H1 (cell line): ENCODE data around the gene ZWILCH. TPM values are rescaled to one million over a fixed set of nuclear protein-coding genes. Genes with fewer than 3 reads are reported as not detected.

ENCODE experiments used
- CTCF ChIA-PET: fragments of 300-600 bp; sonication (Branson Sonifier 250); formaldehyde crosslinking; loops from one replicate; lab custom pipeline; 2021; ENCODE audit not compliant: partially characterized antibody; lab: Charles Lee
- POLR2A ChIA-PET: fragments of 300-600 bp; sonication (Branson Sonifier 250); formaldehyde crosslinking; loops from one replicate; lab custom pipeline; 2021; ENCODE audit warnings: inconsistent platforms; ENCODE audit not compliant: partially characterized antibody; lab: Charles Lee
- DNase-seq, 2 experiments: peaks; one replicate each; pipeline versions ENCODE4 v3.0.0 to v3.0.0-alpha.2; 2010 to 2022; ENCODE audit warnings: low spot score in 2 of 2, low read depth in 1 of 2, mixed read lengths in 1 of 2
- FAIRE-seq: peaks from 2 replicates; lab custom pipeline; 2011; peaks lifted over from hg19 to GRCh38; lab: Jason Lieb, UNC
- H2AFZ ChIP-seq: 2 replicates; pipeline ENCODE4 v1.8.1; 2012; ENCODE audit warnings: low read length, inconsistent platforms
- H2AK5ac ChIP-seq: 2 replicates; pipeline ENCODE4 v1.6.1; 2013; ENCODE audit warnings: low read depth, low read length
- H2BK120ac ChIP-seq: replicated peaks from 2 replicates; pipeline ENCODE3; 2013; ENCODE audit warnings: low read depth, low read length, inconsistent platforms
- H2BK12ac ChIP-seq: 2 replicates; pipeline ENCODE4 v1.6.1; 2013; ENCODE audit warnings: low read depth, low read length
- H2BK15ac ChIP-seq: 2 replicates; pipeline ENCODE4 v1.6.1; 2013; ENCODE audit warnings: low read length
- H2BK20ac ChIP-seq: 2 replicates; pipeline ENCODE4 v1.6.1; 2013; ENCODE audit warnings: low read length
- H2BK5ac ChIP-seq: 2 replicates; pipeline ENCODE4 v1.6.1; 2013; ENCODE audit warnings: low read depth, low read length
- H3K14ac ChIP-seq: 2 replicates; pipeline ENCODE4 v1.6.1; 2013; ENCODE audit warnings: inconsistent platforms; ENCODE audit not compliant: insufficient read length
- H3K18ac ChIP-seq: 2 replicates; pipeline ENCODE4 v1.6.1; 2013; ENCODE audit warnings: low read length; ENCODE audit errors: extremely low read depth
- H3K23ac ChIP-seq: 2 replicates; pipeline ENCODE4 v1.6.1; 2013; ENCODE audit warnings: inconsistent platforms; ENCODE audit not compliant: insufficient read length
- H3K23me2 ChIP-seq: 2 replicates; pipeline ENCODE4 v1.6.1; 2013; ENCODE audit warnings: low read depth, low read length
- H3K27ac ChIP-seq: 2 replicates; pipeline ENCODE4 v1.6.1; 2011; ENCODE audit warnings: low read depth, low read length, inconsistent platforms
- H3K27me3 ChIP-seq, 4 experiments: replicated peaks in 1 of 4; 1 replicate in 1 of 4; 2 replicates in 3 of 4; pipeline versions ENCODE4 v1.6.1 to v1.8.1; 2011 to 2013; ENCODE audit warnings: low read length in 3 of 4, mild to moderate bottlenecking in 3 of 4, inconsistent platforms in 2 of 4, mixed read lengths in 2 of 4, moderate library complexity in 1 of 4; ENCODE audit not compliant: control insufficient read depth in 3 of 4, insufficient read depth in 3 of 4; ENCODE audit errors: extremely low read depth in 1 of 4
- H3K36me3 ChIP-seq, 4 experiments: 2 replicates each; pipeline versions ENCODE4 v1.6.1 to v1.8.1; 2011 to 2013; ENCODE audit warnings: mild to moderate bottlenecking in 4 of 4, low read length in 3 of 4, moderate library complexity in 2 of 4, control low read depth in 1 of 4, inconsistent platforms in 1 of 4; ENCODE audit not compliant: insufficient read depth in 4 of 4, control insufficient read depth in 2 of 4
- H3K4ac ChIP-seq: replicated peaks from 2 replicates; pipeline ENCODE3; 2013; ENCODE audit warnings: low read length, low read depth, mixed read lengths, inconsistent platforms; ENCODE audit not compliant: insufficient read length
- H3K4me1 ChIP-seq, 4 experiments: replicated peaks in 1 of 4; 1 replicate in 1 of 4; 2 replicates in 3 of 4; pipeline versions ENCODE4 v1.6.1 to v1.8.1; 2011 to 2013; ENCODE audit warnings: low read length in 3 of 4, inconsistent platforms in 2 of 4, mixed read lengths in 1 of 4; ENCODE audit not compliant: insufficient read depth in 4 of 4, control insufficient read depth in 3 of 4
- H3K4me2 ChIP-seq, 2 experiments: 2 replicates each; pipeline versions ENCODE4 v1.6.1 to v1.8.1; 2011 to 2013; ENCODE audit warnings: low read depth in 2 of 2, low read length in 2 of 2, control low read depth in 1 of 2, inconsistent platforms in 1 of 2, mild to moderate bottlenecking in 1 of 2; ENCODE audit not compliant: insufficient read depth in 1 of 2
- H3K4me3 ChIP-seq, 4 experiments: fragments of 200-600, 300-600 bp in 1 of 4; sonication (generic), shearing (Covaris generic), sonication (Bioruptor Twin) in 1 of 4; 2 replicates each; pipeline versions ENCODE4 v1.5.1 to v1.8.1; 2011 to 2016; ENCODE audit warnings: low read length in 4 of 4, low read depth in 3 of 4, control low read depth in 2 of 4, inconsistent platforms in 2 of 4, mild to moderate bottlenecking in 2 of 4, mixed read lengths in 1 of 4, moderate library complexity in 1 of 4; ENCODE audit not compliant: insufficient read depth in 2 of 4; ENCODE audit errors: extremely low read depth in 1 of 4
- H3K56ac ChIP-seq: replicated peaks from 2 replicates; pipeline ENCODE3; 2013; ENCODE audit warnings: low read depth, mild to moderate bottlenecking, mixed read lengths, low read length, inconsistent platforms; ENCODE audit not compliant: insufficient read length
- H3K79me1 ChIP-seq: 2 replicates; pipeline ENCODE4 v1.6.1; 2013; ENCODE audit warnings: low read depth, low read length, control low read depth
- H3K79me2 ChIP-seq, 2 experiments: 2 replicates each; pipeline versions ENCODE4 v1.6.1 to v1.8.1; 2012 to 2013; ENCODE audit warnings: low read length in 2 of 2, mild to moderate bottlenecking in 2 of 2, inconsistent platforms in 1 of 2; ENCODE audit not compliant: insufficient read depth in 2 of 2, control insufficient read depth in 1 of 2
- H3K9ac ChIP-seq, 4 experiments: replicated peaks in 1 of 4; 1 replicate in 1 of 4; 2 replicates in 3 of 4; pipeline versions ENCODE4 v1.6.1 to v1.8.1; 2011 to 2013; ENCODE audit warnings: low read depth in 3 of 4, low read length in 3 of 4, control low read depth in 2 of 4, mild to moderate bottlenecking in 2 of 4, moderate library complexity in 2 of 4, inconsistent platforms in 1 of 4; ENCODE audit errors: extremely low read depth in 1 of 4
- H3K9me3 ChIP-seq, 2 experiments: 2 replicates each; pipeline versions ENCODE4 v1.6.1 to v1.8.1; 2012 to 2013; ENCODE audit warnings: mild to moderate bottlenecking in 2 of 2, moderate library complexity in 2 of 2, control low read depth in 1 of 2, inconsistent platforms in 1 of 2, low read depth in 1 of 2, low read length in 1 of 2, mixed read lengths in 1 of 2; ENCODE audit not compliant: insufficient read depth in 2 of 2
- H4K20me1 ChIP-seq, 2 experiments: replicated peaks in 1 of 2; 2 replicates each; pipeline versions ENCODE3 to v1.8.1; 2011 to 2013; ENCODE audit warnings: inconsistent platforms in 2 of 2, low read length in 2 of 2, mild to moderate bottlenecking in 1 of 2; ENCODE audit not compliant: insufficient read depth in 2 of 2, control insufficient read depth in 1 of 2
- H4K5ac ChIP-seq: 2 replicates; pipeline ENCODE4 v1.6.1; 2013; ENCODE audit warnings: low read length, low read depth, mixed read lengths, inconsistent platforms; ENCODE audit not compliant: insufficient read length
- H4K8ac ChIP-seq: 2 replicates; pipeline ENCODE4 v1.8.0; 2013; ENCODE audit warnings: mild to moderate bottlenecking, moderate library complexity, low read length, inconsistent platforms; ENCODE audit not compliant: insufficient read depth; ENCODE audit errors: extremely low read depth
- H4K91ac ChIP-seq: replicated peaks from 2 replicates; pipeline ENCODE3; 2013; ENCODE audit warnings: low read length, mixed read lengths, inconsistent platforms; ENCODE audit not compliant: insufficient read length
- BACH1 ChIP-seq: IDR thresholded peaks from 2 replicates; pipeline ENCODE4 v1.6.1; 2012; ENCODE audit warnings: low read length, improper control_type of control experiment
- CBX8 ChIP-seq: fragments of 300-800, 300-1000 bp; sonication (generic); IDR thresholded peaks from 2 replicates; pipeline ENCODE4 v1.7.1; 2016; ENCODE audit warnings: low read depth, low read length, borderline replicate concordance
- CEBPB ChIP-seq: IDR thresholded peaks from 2 replicates; pipeline ENCODE4 v1.6.1; 2012; ENCODE audit warnings: low read depth, low read length
- EZH2 ChIP-seq: fragments of 200-600 bp; sonication (generic); IDR thresholded peaks from 2 replicates; pipeline ENCODE4 v1.7.1; 2012; ENCODE audit warnings: low read depth, mild to moderate bottlenecking, moderate library complexity, low read length, inconsistent platforms; ENCODE audit not compliant: severe bottlenecking
- HDAC2 ChIP-seq, 2 experiments: fragments of 300-600 bp in 1 of 2; sonication (generic) in 1 of 2; IDR thresholded peaks; 2 replicates each; pipeline ENCODE4 v1.6.1; 2011 to 2012; ENCODE audit warnings: low read depth in 2 of 2, low read length in 2 of 2, mild to moderate bottlenecking in 2 of 2, moderate library complexity in 2 of 2, borderline replicate concordance in 1 of 2, inconsistent platforms in 1 of 2
- SP2 ChIP-seq: IDR thresholded peaks from 2 replicates; pipeline ENCODE4 v1.6.1; 2012; ENCODE audit warnings: mild to moderate bottlenecking, low read length, inconsistent platforms
- SRF ChIP-seq: IDR thresholded peaks from 2 replicates; pipeline ENCODE4 v1.6.1; 2011; ENCODE audit warnings: mild to moderate bottlenecking, low read depth, low read length, moderate library complexity
- TBP ChIP-seq: IDR thresholded peaks from 2 replicates; pipeline ENCODE4 v1.6.1; 2011; ENCODE audit warnings: low read depth, low read length, improper control_type of control experiment
- TEAD4 ChIP-seq: IDR thresholded peaks from 2 replicates; pipeline ENCODE4 v1.6.1; 2012; ENCODE audit warnings: low read depth, low read length, inconsistent platforms, mixed read lengths
- WGBS, 2 experiments: shearing (Covaris generic) in 1 of 2; methylation state at CpG; one replicate each; pipeline versions ENCODE4 v1.1.6 to v1.1.7; 2013 to 2015; ENCODE audit warnings: low lambda C conversion rate in 2 of 2, mixed read lengths in 2 of 2, inconsistent platforms in 1 of 2, low coverage in 1 of 2, missing lambda C conversion rate in 1 of 2; ENCODE audit not compliant: insufficient replicate concordance in 2 of 2, insufficient coverage in 1 of 2, insufficient read length in 1 of 2; ENCODE audit errors: extremely low coverage in 1 of 2, missing lambda C conversion rate in 1 of 2; 5-methylcytosine and 5-hydroxymethylcytosine counted together
- polyA plus RNA-seq, 7 experiments: library from polyadenylated mRNA; depleted of rRNA in 3 of 7; stranded (reverse) in 5 of 7; unstranded in 2 of 7; fragments of >200 nt in 5 of 7; fragments of 200-250 nt in 2 of 7; gene quantifications; 1 replicate in 5 of 7; 2 replicates in 1 of 7; 4 replicates in 1 of 7; pipeline versions ENCODE4 v1.2.1 to v1.2.3, GENCODE V29; 2011 to 2013; ENCODE audit warnings: missing spikeins in 2 of 7, mixed read lengths in 2 of 7
- total RNA-seq: library from RNA; stranded (reverse); fragmentation: NEBNext Ultra II Directional; extraction: Animal tissue kit (Norgen Biotek cat#: 25700); gene quantifications from 2 replicates; pipeline ENCODE4 v1.2.1, GENCODE V29; 2021
- TF ChIP-seq, protein P1 (sequence below): IDR thresholded peaks from 2 replicates; pipeline ENCODE4 v1.6.1; 2012; ENCODE audit warnings: inconsistent platforms
- TF ChIP-seq, protein P2 (sequence below), 3 experiments: IDR thresholded peaks; 1 replicate in 2 of 3; 2 replicates in 1 of 3; pipeline versions ENCODE4 v1.5.1 to v1.6.1; 2011; ENCODE audit warnings: low read length in 3 of 3, mild to moderate bottlenecking in 3 of 3, inconsistent platforms in 2 of 3, low read depth in 1 of 3, moderate library complexity in 1 of 3; ENCODE audit not compliant: insufficient read depth in 1 of 3; ENCODE audit errors: control extremely low read depth in 1 of 3

The ZWILCH gene
- total and polyA plus RNA-seq, 2 of the 8 experiments (the other 6 are each of a cell fraction or from before 2014, with no cell fraction given) = 18.1 to 61.5 TPM

DNA sequence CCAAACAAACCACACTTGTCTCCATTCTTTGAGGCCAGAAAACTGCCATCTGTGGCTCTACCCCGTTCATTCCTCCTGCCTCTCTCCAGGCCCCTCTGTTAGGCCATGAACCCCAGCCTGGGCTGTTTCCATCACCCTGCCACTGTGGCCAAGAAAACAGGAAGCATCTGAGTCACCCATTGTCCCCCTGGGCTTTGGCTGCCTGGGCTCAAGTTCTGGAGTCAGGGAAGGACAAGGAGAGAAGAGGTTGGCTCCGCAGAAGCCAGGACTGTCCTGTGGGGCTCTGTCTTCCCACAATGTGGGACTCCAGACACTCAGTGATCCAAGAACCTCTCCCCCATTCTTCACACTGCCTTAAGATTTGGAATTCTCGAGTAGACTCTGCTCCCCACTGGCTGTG is 75.5 kb downstream of the ZWILCH start:
- Histone ChIP-seq H3K4ac (no peak overlapping the region), H3K18ac (no peak overlapping the region), H3K36me3 (no peaks in the 10 kb centered on the region), H3K79me1 (no peaks in the 10 kb centered on the region), H3K4me1 (peaks cover 0 to 2% (median 0%) of the 10 kb centered on the region in 4 experiments; a peak in 1 of 7 replicates), H3K23me2 (no peaks in the 10 kb centered on the region), H3K27me3 (no peaks in the 10 kb centered on the region; a peak in 1 of 7 replicates), H3K9me3 (no peaks in the 10 kb centered on the region), H2BK5ac (no peak overlapping the region), H2BK15ac (no peak overlapping the region), H4K91ac (no peak overlapping the region), H3K27ac (no peak overlapping the region), H2BK12ac (no peak overlapping the region), H3K56ac (no peak overlapping the region), H4K5ac (no peak overlapping the region), H3K14ac (no peak overlapping the region), H2AFZ (no peak overlapping the region), H3K23ac (no peak overlapping the region), H2BK120ac (no peak overlapping the region), H3K4me3 (no peak overlapping the region), H3K79me2 (no peaks in the 10 kb centered on the region), H2BK20ac (no peak overlapping the region), H2AK5ac (no peak overlapping the region), H4K8ac (no peak overlapping the region), H3K4me2 (no peak overlapping the region), H4K20me1 (no peaks in the 10 kb centered on the region), H3K9ac (no peak overlapping the region)
- CTCF ChIA-PET = interaction anchor here (1.1 kb wide), 1 partner anchor 14 kb away, joined by 5 read pairs; no protein-coding TSS in a partner anchor
- DNase-seq (no peak), FAIRE-seq (no peak)
- TF ChIP-seq SP2 (no peak), CEBPB (no peak), HDAC2 (IDR thresholded peaks at IDR 0.05; ENCODE audit: borderline replicate concordance in 1 of 2, low read depth in 2 of 2, low read length in 2 of 2) (no peak), CBX8 (no peak), TBP (no peak), BACH1 (no peak), EZH2 (no peak), SRF (no peak), TEAD4 (no peak)
- TF ChIP-seq, protein P1, sequence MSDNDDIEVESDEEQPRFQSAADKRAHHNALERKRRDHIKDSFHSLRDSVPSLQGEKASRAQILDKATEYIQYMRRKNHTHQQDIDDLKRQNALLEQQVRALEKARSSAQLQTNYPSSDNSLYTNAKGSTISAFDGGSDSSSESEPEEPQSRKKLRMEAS = no peak
- TF ChIP-seq, protein P2, sequence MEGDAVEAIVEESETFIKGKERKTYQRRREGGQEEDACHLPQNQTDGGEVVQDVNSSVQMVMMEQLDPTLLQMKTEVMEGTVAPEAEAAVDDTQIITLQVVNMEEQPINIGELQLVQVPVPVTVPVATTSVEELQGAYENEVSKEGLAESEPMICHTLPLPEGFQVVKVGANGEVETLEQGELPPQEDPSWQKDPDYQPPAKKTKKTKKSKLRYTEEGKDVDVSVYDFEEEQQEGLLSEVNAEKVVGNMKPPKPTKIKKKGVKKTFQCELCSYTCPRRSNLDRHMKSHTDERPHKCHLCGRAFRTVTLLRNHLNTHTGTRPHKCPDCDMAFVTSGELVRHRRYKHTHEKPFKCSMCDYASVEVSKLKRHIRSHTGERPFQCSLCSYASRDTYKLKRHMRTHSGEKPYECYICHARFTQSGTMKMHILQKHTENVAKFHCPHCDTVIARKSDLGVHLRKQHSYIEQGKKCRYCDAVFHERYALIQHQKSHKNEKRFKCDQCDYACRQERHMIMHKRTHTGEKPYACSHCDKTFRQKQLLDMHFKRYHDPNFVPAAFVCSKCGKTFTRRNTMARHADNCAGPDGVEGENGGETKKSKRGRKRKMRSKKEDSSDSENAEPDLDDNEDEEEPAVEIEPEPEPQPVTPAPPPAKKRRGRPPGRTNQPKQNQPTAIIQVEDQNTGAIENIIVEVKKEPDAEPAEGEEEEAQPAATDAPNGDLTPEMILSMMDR (IDR thresholded peaks at IDR 0.05; ENCODE audit: control extremely low read depth in 1 of 3, insufficient read depth in 1 of 3, low read depth in 1 of 3, low read length in 3 of 3) = no peak
- POLR2A ChIA-PET = interaction anchor here (1.0 to 1.7 kb wide), 2 partner anchors 81 to 122 kb away, joined by 3 to 4 read pairs; partner anchors contain the start of gene SMAD6
- WGBS, 2 experiments = 86% methylated on average over 3 of the region's 3 CpGs; no CpG with 5 or more reads in 1 of the 2 experiments
